ENCODE data around the gene TMEM97. TPM values are rescaled to one million over a fixed set of nuclear protein-coding genes. Genes with fewer than 3 reads are reported as not detected.
A peak's percentile ranks its signal among the peaks of the same experiment; 100 is the strongest.
"Not testable (repeated sequence)": the region's sequence is repeated elsewhere in the genome, so short reads cannot be mapped to it uniquely, and the experiment has no call there.

Gene TMEM97
- total RNA-seq: 29.6 TPM

DNA sequence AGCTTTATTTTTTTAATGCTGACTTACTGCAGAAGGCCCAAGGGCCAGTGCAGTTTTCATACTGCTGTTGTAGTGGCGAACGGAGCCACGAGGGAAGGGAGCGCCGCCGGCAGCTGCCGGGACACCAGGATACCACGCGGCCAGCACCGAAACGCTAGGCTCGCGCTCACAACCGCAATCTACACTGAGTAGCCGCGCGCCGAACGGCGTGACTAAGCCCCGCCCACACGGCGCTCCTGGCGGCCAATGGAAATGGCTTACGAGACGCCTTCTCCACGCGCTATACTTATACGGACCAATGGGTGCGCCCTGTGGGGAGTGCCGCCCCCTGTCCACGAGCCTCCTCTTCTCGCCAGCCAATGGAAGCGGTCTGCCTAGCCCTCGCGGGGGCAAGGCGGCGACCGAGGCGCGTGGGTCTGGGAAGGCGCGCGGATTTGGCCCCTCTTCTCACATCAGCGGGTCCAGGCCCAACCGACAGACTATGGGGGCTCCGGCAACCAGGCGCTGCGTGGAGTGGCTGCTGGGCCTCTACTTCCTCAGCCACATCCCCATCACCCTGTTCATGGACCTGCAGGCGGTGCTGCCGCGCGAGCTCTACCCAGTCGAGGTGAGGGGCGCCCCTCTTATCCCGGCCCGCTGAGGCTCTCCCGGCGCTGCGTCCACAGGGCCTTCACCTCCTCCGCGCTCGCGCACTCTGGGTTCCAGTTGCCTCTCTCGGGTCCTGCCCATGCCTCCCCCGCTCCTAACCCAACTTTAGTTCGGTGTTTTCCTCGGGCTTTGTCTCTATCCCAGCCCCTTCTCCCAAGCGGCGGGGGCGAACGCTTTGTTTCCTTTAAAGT lies at the start of gene TMEM97:
Gene TMEM97, plus strand, starts transcription at position 442 of the 839 bp plus-strand sequence. Its CDS starts 40 bp downstream, at position 482.
- ATAC-seq: peak; percentile 94
- DNase-seq (ENCODE audit: low spot score): peak; percentile 96

DNA sequence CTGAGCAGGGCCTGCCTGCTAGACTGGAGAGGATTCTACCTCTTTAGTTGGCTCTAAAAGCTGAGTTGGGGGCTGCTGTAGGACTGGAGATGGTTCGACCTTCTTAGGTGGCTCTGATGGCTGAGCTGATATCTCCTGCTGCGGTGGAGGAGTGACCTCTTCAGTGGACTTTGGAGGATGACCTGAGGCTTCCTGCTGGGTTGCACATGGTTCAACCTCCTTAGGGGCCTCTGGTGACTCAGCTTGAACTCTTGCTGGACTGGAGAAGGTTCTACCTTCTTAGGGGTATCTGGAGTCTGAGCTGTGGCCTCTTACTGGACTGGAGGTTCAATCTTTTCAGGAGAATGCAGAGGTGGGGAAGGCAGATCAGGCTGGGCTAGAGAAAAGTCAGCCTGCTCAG lies 48.9 kb upstream of the TMEM97 start:
- no peak for DNase-seq (ENCODE audit: low spot score)

DNA sequence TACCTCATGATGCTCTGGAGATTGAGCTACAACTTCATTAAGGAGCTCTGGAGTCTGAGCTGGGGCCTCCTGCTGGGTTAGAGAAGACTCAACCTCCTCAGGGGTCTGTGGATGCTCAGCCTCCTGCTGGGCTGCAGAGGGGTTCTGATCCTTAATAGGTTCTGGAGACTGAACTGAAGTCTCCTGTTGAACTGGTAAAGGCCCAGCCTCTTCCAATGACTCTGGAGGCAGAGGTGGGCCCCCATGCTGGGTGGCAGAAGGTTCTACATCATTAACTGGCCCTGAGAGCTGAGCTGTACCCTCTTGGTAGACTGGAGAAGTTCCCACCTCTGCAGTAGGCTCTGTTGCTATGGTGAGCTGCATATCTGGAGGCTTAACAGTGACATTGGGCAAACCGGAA lies 48.1 kb upstream of the TMEM97 start:
- DNase-seq (ENCODE audit: low spot score) (no peak), ATAC-seq (no peak)

More for the DNA sequence above, 48.9 kb upstream of the TMEM97 start:
- no peak for ATAC-seq

DNA sequence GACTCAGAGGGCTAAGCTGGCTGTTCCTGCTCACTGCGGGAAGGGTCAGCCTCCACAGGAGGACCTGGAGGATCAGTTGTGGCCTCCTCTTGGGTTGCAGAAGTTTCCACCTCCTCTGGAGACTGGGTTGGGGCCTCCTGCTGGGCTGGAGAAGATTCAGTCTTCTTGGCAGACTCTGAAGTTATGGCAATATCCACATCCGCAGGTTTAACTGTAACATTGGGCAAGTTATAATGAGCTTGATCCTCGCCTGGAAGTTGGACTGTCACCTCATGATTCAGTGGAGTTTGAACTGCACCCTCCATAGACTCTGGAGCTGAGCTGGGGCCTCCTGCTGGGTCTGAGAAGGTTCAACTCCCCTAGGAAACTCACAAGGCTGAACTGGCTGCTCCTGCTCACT lies 47.6 kb upstream of the TMEM97 start:
- no peak for DNase-seq (ENCODE audit: low spot score)

DNA sequence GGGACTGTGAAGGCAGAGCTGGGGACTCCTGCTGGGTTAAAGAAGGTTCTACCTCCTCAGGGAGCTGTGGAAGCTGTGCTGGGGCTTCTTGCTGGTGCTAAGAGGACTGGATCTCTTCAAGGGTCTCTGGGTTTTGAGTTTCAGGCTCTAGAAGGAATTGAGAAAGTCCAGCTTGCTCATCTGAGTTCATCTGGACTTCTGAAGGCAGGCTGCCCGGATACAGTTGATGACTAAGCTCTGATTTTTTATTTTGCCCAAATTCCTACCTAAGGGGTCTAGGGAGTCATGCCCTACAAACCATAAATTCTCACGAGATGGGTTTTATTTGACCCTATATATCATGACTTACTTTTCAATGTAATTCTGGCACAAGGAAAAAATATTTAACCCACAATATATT lies 46.8 kb upstream of the TMEM97 start:
- no peak for DNase-seq (ENCODE audit: low spot score)
- no peak for ATAC-seq

More for the DNA sequence above, 47.6 kb upstream of the TMEM97 start:
- ATAC-seq: no peak

DNA sequence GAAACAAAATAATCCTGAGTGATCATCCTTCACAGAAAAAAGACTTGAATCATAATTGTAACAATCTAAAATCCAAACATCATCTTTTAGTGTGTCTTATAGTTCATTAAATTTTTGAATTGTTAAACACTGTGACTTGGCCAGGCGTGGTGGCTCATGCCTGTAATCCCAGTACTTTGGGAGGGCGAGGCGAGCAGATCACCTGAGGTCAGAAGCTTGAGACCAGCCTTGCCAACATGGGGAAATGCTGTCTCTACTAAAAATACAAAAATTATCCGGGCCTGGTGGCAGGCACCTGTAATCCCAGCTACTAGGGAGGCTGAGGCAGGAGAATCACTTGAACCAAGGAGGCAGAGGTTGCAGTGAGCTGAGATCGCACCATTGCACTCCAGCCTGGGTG lies 45.7 kb upstream of the TMEM97 start:
- DNase-seq (ENCODE audit: low spot score); ATAC-seq: not testable (repeated sequence)

DNA sequence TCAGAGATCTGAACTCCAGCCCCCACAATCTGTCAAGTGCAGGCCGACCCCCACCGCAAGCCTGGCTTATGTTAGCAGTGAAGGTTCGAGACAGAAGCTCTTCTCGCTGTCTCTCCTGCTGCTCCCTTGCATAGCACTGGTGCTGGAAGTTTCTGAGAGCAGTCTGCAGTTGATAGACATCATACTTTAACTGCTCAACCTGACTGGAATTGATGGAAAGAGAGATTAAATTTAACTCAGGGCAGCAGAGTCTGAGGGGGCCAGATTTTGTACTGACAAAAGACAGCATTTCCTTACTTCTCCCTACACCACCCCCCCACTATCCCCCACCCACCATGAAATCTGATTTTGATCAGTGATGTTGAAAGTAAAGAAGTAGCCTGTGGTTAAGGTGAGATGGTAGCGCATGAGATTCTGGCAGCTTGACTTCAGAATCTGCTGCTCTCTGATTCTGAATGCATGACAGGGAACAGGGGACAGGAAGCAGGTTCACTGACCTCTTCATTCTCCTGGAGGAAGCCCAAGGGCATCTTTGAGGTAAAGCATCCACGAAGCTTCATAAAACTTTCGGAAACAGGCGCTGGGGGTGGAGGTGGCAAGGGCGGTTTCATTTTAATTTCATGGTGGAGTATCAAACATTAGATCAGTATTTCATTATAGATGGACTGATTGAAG lies 44.3 kb upstream of the TMEM97 start:
- ATAC-seq (no peak), DNase-seq (ENCODE audit: low spot score) (no peak)

DNA sequence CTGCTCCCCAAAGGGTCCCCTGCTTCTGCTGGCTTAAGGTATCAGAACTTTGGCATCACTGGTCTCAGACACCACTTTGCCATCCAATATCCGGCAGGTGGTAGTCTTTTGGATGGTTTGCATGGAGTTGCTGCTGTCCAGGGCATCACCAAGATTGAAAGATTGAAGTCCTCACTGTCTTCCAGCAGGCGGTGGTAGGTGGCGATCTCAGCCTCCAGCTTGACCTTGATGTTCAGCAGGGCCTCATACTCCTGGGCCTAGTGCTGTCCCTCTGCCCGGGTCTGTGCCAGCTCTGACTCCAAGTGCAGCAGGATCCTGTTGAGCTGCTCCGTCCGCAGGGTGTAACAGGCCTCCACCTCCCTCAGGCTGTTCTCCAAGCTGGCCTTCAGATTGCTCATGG lies 43.0 kb upstream of the TMEM97 start:
- DNase-seq (ENCODE audit: low spot score): no peak

DNA sequence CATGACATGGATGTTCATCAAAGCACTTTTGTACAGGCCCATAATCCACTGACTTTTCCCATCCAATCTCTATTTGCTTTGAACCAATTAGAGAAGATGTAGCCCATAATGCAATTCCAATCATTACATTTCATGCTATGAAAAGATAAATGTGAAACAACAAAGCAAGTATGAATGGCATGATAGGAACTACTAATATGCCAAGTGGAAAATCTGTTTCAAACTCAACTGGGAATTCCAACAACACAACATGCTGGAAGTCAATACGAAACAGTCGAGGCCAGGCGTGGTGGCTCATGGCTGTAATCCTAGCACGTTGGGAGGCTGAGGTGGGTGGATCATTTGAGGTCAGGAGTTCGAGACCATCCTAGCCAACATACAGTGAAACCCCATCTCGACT lies 39.6 kb upstream of the TMEM97 start:
- DNase-seq (ENCODE audit: low spot score) (no peak), ATAC-seq (no peak)

More for the DNA sequence above, 43.0 kb upstream of the TMEM97 start:
- ATAC-seq: no peak

DNA sequence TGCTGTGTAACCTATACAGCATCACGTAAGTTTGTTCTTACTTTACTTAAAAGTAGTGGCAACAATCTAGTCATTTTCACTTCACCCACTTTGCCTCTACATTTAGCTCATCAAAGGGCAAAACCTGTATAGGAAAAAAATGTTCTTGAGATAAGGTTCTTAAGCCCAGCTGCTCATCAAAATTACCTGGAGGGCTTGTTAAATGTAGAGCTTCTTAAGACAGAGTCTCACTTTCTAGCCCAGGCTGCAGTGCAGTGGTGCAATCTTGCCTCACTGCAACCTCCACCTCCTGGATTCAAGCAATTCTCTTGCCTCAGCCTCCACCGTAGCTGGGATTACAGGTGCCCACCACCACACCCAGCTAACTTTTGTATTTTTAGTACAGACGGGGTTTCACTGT lies 38.2 kb upstream of the TMEM97 start:
- no peak for ATAC-seq

DNA sequence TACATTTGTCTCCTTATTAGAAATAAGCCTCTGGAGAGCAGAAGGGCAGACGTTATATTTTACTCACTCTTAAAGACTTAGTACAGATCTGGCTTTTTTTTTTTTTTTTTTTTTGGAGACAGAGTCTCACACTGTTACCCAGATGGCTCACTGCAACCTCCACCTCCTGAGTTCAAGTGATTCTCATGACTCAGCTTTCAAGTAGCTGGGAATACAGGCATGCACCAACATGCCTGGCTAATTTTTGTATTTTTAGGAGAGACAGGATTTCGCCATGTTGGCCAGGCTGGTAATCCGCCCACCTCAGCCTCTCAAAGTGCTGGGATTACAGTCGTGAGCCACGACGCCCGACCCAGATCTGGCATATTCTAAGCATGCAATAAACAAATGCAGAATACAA lies 36.4 kb upstream of the TMEM97 start:
- no peak for DNase-seq (ENCODE audit: low spot score)
- ATAC-seq: no peak

More for the DNA sequence above, 38.2 kb upstream of the TMEM97 start:
- DNase-seq (ENCODE audit: low spot score): no peak

DNA sequence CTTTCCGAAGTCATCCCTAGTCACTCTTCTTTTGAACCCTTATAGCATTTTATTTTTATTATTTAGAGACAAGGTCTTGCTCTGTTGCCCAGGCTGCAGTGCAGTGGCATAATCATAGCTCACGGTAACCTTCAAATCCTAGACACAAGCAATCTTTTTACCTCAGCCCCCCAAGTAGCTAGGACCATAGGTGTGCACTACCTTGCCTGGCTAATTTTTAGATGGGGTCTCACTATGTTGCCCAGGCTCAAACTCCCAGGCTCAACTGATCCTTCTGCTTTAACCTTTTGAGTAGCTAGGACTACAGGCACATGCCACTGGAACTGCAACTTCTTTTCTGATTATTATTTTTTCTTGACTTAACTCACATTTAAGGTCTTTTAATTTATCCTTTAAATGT lies 33.0 kb upstream of the TMEM97 start:
- DNase-seq (ENCODE audit: low spot score): no peak
- ATAC-seq: no peak

DNA sequence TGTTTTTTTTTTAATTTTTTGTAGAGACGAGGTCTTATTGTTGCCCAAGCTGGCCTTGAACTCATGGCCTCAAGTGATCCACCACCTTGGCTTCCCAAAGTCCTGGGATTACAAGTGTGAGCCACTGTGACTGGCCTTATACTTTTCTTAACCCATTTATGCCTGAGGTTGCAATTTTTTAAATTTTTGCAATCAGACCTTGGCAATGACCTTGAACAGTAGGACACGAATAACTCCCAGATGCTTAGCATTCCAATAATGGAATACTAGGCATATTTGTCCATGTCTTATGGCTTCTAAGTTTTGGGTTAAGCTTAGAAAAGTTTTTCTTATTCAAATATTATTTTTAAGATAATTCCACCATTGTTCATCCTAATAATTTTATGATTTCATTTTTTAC lies 28.3 kb upstream of the TMEM97 start:
- DNase-seq (ENCODE audit: low spot score) (no peak), ATAC-seq (no peak)

DNA sequence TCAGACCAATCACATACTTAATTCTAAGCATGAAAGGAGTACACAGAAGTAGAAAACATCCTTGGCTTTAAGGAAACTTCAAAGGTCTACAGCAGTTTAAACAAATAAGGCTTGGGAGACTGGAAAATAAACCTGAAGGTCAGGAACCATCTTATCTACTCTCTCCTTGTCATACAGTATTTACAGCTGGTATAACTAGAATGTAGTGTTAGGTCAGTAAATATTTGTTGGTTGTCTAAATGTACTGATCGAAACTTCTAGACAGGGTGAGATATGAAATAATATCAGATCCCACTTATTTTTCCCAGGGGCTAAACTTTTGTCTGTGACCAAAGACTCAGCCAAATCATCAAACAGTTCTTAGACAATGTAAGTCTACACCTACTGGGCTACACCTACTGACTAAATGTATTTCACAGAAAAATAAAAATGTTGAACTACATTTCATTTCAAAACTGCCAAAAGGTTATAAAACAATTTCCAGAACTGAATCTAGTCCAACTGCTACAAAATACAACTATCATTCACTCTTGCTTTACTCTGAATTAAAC lies 27.1 kb upstream of the TMEM97 start:
- ATAC-seq: no peak
- no peak for DNase-seq (ENCODE audit: low spot score)

DNA sequence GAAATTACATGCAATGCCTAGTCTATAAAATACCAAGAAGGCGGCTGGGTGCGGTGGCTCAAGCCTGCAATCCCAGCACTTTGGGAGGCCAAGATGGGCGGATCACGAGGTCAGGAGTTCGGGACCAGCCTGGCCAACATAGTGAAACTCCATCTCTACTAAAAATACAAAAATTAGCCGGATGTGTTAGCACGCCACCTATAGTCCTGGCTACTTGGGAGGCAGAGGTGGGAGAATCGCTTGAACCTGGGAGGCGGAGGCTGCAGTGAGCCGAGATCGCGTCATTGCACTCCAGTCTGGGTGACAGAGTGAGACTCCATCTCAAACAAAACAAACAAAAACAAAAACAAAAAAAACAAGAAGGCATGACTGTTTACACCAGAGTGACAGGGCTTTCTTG lies 26.1 kb upstream of the TMEM97 start:
- not testable (repeated sequence) for ATAC-seq

DNA sequence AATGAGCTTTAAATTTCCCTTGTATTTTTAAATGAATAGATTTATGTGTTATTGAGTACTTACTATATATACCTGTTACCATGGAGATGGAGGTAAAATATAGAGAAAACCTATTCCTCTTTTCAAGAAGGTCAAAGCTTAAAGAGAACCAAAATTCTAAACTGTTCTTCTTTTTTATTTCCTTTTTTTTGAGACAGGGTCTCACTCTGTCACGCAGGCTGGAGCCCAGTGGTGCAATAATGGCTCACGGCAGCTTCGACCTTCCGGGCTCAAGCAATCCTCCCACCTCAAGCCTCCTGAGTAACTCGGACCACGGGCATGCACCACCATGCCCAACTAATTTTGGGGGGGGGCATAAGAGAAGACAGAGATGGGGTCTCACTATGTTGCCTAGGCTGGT lies 25.0 kb upstream of the TMEM97 start:
- ATAC-seq (no peak), DNase-seq (ENCODE audit: low spot score) (no peak)

More for the DNA sequence above, 26.1 kb upstream of the TMEM97 start:
- DNase-seq (ENCODE audit: low spot score): not testable (repeated sequence)

DNA sequence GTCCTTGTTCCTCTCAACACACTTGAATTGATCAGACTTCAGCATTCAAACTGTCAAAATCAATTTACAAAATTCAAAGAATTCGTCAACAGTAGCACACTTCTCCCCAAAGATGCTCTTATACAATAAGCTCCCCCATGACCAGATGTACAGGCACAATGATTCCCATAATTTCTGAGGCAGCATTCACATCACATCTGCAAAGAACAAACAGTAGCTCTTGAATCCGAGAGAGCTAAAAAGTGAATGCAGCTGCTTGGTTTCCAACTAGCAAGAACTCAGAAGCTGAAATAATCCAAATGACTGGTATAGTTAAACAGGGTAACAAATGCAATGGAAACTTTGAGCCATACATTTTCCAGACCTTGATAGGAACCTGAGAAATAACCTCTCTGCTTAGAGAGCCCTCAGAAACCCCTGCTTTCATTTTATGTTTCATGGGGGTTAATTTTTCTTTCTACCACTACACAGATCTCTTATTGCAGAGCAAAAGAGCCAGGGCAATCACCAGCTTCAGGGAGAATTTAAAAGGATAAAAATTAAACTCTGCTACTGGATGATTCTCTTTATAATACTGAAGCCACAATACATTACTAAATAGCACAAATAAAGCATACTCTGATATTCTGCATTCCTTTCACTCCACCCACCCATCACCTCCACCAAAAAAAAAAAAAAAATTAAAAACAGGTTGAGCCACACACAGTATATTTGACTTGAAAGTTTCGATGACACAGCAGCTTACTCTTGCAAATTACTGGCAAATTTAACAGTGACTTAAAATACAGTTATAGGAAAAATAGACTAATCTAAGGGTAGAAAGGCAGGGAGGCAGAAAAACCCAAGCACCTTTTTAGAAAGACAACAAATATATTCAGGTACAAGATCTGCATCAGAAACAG lies 23.1 kb upstream of the TMEM97 start:
- DNase-seq (ENCODE audit: low spot score) (no peak), ATAC-seq (no peak)

DNA sequence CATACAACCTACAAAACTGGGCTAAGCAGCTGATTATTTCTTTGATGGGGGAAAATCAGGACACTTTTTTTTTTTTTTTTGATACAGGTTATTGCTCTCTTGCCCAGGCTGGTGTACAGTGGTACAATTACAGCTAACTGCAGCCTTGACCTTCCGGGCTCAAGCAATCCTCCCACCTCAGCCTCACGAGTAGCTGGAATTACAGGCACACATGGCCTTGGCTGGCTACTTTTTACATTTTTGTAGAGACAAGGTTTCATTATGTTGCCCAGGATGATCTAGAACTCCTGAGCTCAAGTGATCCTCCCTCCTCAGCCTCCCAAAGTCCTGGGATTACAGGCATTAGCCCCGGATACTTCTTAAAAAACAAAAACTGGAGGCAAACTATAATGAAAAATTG lies 20.6 kb upstream of the TMEM97 start:
- ATAC-seq (no peak), DNase-seq (ENCODE audit: low spot score) (no peak)

DNA sequence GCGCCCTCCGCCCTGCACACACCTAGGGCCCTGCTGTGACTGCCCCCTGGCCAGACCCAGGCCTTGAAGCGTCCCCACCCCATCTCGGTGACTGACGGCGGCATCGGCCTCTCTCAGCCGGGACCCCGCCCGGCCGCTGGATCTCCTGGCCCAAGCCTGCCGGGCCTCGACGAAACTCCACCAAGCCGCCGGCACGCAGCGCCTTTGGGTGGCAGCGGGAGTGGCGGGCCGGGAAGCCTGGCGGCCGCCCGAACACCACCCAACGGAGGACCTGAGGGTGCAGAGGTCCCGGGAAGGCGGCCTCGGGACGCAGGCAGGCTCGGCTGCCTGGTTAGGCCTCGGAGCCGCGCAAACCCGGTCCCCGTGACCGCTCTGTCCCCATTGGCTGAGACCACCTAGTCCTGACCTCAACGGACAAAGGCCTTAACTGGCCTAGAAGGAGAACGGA lies 12.0 kb upstream of the TMEM97 start:
- ATAC-seq: no peak
- DNase-seq (ENCODE audit: low spot score): no peak

DNA sequence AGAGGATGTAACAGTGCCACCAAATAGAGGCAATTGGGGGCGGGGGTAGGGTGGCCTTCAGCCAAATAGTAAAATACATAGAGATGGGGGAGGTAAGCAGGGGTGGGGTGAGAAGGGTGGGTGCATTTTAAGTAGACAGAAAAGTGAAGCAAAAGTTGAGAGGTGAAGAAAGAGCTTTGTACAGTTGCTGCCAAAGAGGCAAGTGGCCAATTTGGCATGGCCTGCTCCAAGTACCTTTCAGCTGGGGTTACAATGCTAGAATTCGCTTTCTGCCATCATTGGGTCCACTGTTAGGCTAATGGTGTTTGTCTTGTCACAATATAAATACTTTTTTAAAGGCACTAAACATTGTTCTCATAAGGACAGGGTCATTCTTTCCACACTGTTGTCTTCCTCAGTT lies 5.2 kb upstream of the TMEM97 start:
- DNase-seq (ENCODE audit: low spot score): peak; percentile 73
- peak; percentile 41 for ATAC-seq
